ENCODE data around the gene ADAMTS8.

The ADAMTS8 gene

DNA sequence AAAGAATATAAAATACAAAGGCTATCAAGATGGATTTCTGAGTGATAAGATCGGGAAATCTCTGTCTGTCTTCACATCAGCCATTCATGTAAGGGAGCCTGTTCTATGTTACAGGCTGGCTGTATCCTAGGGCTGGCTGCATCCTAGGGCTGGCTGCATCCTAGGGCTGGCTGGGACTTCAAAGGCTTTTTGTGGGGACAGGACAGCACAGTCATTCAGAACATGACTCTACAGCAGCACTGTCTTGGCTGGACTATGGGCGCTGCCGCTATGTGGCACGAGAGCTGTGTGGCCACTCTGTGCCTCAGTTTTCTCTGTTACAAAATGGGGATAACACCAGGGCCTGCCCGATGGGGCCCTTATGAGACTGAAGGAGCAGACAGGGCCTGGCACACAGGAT, 10.2 kb downstream of the ADAMTS8 start:
- no peak for DNase-seq

DNA sequence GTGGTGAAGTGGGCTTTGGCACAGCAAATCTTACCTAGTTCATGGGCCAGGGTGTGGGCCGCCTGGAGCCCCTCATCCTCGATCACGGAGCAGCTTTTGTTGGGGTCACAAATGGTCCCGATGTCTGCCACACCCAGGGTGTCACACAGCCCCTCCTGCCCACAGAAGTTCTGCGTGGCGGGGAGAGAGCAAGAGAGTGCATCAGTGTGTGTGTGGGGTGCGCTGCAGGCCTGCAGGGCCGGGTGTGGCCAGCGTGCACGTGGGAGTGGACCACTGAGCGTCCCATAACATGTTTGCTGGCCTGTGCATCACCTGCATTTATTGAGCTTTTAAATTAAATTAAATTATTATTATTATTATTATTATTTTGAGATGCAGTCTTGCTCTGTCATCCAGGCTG, 11.5 kb downstream of the ADAMTS8 start:
- no peak for DNase-seq

- no peak for DNase-seq
These were observed 11.9 kb downstream of the ADAMTS8 start for GRCh38 chr11:130416530-130416882.

DNA sequence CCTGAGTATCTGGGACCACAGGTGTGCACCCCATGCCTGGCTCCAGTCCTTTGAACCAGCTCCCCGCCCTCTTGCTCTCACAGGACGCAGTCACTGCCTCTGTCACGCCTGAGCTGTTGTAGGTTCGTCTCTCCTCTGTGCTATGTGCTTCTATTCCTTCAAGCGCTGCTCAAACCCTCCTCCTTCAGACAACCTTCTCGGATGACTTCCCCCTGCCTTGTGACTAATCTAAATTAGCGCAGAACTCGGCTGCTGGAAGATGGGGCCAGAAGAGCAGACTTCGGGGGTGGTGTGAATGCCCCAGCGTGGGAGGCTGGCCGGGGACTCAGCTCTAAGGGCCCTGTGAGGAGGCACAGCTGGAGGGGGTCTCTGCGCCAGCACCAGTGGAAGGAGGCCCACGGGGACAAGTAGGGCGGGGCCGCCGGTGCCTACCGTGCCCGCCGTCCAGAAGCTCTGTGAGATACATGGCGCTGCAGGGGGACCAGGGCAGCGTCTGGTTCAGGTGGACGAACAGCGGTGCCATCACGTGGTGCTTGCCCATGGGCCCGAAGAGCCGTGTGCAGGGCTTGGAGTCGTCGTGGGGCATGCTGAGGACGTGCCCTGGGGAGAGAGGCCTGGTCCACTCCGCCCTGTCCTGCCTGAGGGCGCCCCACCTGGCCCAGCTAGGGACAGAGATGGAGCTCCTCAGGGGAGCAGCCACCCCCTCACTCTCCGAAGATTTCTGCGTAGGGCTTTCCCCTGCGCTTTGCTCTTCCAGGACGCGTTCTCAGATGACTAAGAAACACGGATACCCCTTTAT, 12.5 kb downstream of the ADAMTS8 start:
- DNase-seq = no peak

GRCh38 chr11:130414107-130415080, 14.0 kb downstream of the ADAMTS8 start:
- DNase-seq = no peak

GRCh38 chr11:130413405-130414106, 14.9 kb downstream of the ADAMTS8 start:
- no peak for DNase-seq

- no peak for DNase-seq
These were observed 17.2 kb downstream of the ADAMTS8 start for GRCh38 chr11:130411223-130411622.

DNA sequence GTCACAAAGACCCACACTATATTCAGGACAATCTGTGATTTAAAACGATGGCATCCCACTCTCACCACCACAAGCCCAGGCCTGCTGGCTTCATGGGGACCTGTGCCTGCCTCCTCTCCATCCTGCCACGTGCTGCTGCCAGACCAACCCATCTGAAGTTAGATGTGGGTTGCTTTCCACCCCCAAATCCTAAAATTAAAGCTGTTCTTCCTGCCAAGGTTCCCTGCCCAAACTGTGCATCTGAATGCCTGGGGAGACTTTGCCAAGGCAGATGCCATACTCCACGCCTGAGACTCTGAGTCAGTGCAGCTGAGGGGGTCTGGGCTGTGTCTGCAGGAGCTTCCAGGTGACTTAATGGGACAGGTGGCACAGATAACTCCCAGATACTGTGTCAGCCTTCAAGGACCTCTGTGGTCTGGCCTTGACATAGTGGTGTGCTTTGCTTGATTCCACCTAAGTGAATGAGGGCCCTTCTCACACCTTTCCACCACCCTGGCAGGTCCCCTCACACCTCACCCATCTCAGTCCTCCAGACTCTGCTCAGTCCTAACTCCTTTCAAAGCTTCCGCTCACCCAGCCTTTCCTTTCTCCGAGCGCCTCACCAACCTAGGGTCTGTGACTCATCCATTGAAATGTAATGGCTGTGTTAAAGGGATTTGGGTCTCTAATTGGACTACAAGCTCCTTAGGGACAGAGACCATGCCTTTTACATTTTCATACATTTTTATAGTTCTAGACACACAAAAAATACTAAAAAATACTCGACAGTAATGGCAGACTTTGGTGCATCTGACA, 18.6 kb downstream of the ADAMTS8 start:
- no peak for DNase-seq

DNA sequence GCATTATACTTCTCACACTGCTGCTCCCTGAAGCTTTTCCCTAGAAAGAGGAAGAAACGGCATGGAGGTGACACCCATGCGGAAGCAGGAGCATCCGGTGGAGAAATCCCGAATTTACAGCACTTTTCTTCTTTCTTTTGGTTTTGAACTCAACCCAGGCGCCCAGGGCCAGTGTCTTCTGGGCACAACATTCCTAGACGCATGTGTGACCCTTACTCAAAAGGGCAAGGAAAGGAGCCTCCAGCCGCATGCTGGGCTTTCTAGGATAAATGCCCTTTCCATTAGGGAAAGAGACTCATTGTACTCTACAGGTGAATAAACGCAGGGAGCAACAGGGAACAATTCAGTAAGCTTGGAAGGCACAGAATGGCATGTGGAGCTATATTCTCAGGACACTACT, 19.5 kb downstream of the ADAMTS8 start:
- DNase-seq = no peak

DNA sequence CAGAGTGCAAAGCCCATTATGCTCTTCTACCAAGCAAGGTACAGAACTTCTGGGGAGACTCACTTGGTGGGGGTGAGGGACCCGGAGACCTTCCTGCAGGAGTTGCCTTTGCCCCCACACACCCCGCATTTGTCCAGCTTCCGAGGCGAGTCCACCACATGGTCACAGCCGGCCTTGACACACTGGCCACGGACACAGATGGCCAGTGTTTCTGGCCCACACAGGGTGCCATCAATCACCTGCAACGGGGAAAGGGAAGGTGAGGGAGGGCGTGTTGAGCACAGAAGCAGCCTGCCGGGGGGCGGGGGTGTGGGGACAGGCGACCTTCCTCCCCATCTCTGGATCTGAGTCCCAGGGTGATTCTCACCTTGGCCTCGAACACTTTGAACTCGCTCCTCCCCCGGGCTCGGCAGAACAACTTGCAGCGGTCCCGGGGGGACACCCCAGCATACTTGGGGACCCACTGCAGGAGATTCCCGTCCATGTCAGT, 20.0 kb downstream of the ADAMTS8 start:
- DNase-seq = no peak

DNA sequence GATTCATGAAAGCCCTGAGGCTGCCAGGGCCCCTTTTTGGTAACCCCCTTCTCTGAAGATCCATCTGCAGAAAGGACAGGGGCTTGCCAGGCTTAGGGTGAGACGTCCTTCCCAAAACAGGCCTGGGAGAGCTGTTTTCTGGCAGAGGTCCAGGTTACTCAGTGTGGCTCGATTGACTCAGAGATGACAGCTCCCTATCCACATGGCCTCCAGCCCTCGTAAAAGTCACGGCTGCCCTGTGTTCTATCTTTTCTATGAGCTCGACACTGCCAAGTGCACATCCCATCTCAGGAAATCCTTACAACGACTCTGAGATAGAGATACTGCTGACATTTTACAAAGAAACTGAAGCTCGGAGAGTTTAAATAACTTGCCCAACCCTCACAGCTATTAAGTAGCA, 20.4 kb downstream of the ADAMTS8 start:
- no peak for DNase-seq

DNA sequence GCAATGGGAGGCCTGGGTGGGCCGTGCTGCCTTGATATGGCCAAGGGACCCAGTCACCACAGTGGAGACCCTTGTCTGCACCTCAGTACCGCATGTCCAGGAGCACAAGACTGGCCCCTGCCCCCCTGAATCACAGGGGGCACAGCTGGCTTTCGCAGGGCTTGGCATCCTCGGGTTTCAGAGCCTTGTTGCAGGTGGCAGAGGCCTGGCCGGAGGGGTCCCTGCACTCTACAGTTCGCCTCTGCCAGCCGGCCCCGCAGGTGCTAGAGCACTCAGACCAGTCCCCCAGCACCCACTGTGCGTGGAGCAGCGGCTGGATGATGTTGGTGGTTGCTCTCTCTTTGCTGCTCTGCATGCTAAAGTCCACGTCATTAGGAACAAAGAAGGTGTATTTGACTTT, 23.0 kb downstream of the ADAMTS8 start:
- DNase-seq = no peak

DNA sequence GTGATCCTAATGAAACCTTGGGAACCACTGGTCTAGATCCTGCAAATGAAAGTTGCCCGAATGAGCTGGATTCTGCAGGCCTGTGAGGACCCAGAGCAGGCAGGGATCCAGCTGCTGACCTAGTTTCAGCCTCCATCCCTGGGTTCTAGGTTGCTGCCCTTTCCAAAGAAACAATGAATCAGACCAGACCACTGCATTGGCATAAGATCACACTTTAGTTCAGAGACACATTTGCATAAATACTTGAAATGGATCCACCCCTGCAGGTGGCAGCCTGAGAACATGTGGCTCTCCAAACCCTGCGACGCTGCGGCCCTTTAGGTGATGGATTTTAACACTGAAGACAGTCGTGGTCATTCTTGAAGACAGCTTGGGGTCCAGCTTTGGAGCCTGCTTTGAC, 23.7 kb downstream of the ADAMTS8 start:
- no peak for DNase-seq

- no peak for DNase-seq
These were observed 24.4 kb downstream of the ADAMTS8 start for GRCh38 chr11:130403967-130404366.

DNA sequence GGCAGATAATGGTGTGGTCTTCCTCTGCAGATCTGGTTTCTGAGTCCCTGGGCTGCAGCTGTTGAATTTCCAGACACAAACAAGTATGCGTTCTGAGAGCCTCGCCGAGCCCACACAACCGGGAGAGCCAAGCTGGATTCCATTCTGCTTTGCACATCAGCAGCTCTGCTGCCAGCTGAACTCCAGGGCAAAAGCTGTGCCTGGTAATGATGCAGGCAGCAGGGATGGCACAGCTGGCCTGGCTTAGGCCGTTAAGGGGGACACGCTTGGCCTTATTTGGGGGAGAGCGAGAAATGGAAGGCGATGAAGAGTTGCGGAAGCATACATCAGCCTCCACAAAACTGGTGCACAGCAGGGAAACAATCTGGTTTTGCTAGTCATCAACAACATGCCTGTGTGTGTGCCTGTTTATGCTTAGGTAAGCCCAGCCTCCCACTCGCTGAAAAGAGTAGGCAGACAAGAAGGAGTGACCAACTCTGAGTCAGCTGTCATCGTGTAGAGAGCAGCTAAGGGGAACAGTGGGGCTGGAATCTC, 25.1 kb downstream of the ADAMTS8 start:
- DNase-seq = no peak

DNA sequence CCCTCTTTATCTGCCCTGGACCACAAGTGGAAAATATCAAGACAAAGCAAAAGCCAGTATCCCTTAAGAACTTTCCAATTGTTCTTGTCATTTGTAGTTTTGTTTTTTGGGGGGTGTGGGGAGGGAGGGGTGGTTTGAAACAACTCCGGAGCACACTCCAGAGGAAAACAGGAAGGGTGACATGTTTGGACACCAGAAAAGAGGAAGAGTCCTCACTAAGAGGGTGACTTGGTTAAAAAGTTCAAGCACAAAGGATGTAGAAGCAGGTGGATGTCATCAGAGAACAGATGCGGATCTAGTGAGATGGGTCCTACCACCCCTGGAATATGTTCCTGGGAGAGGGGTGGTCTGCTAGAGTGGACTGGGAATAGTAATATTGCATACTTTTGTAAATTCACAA, 25.8 kb downstream of the ADAMTS8 start:
- DNase-seq = no peak

DNA sequence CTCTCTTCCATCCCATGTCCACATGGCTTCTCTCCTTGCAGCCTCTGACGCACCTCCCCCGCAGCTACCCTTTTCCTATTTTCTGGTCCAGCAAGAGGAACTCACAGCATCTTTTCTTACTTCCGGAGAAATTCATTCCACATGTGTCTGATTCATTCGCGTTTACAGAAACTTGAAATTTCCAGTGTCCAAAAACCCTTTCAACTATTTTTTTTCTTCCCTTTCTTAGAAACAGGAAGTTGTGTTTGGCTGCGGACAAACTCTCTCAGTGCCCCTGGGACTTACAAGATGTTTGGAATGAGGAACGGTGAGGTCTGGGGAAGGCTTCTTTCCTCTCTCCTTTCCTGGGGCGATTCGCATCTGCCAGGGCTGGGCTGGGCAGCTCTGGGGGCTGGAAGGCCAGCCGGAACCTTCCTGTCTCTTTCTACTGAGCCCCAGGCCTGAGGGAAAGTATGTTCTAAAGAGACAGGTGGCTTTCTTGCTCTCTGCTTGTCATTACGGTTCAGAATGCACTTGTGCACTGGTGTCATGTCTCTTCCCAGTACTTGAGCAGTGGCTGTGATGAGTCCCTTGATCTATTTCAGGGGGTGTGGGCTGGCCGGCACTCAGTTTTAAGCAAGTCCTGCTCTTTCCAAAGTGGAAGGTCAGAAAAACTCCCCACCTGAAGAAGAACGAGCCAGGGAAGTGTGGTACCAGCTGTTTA, 27.5 kb downstream of the ADAMTS8 start:
- DNase-seq = no peak

DNA sequence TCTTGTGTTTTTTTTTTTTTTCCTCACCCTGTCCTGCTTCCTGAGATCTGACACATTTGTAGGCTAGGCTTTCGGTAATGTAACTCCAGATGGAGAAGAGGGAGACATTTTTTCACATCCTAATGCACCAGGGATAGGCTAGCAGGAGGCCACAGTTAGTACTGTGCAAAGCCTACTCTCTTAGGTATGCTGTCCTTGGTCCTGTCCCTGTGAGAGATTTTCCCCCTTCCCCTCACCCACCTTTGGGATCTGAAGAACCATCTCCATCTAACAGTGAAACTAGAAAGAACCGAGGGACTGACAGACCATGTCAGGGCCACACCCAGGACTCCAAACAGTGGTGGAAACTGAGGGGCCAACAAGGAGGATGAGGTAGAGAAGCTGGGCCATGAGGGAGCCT, 29.2 kb downstream of the ADAMTS8 start:
- no peak for DNase-seq

GRCh38 chr11:130397780-130398179, 30.6 kb downstream of the ADAMTS8 start:
- no peak for DNase-seq

- DNase-seq = no peak
These were observed 31.4 kb downstream of the ADAMTS8 start for GRCh38 chr11:130396965-130397364.

GRCh38 chr11:130394615-130395014, 33.8 kb downstream of the ADAMTS8 start:
- no peak for DNase-seq

DNA sequence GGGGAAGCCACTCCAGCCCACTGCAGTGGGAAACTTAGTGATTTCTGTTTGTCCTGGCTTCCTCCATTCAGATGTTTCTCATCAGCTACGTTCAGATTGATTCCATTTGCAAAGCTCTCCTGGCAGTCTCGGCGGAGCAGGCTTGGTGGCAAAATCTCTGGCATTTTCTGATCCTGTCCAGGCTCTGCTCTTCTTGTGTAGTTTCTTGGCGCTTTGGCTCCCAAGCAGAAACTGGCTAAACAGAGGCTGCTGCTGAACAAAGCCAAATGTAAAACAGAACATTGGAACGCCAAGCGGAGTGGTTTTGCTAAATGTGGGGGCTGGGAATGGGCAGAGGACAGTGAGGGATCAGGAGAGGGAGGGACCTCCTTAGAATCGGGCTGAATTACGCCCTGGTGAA, 36.7 kb downstream of the ADAMTS8 start:
- no peak for DNase-seq
